Endodermal cell (in vitro differentiated cells): ENCODE results near the gene SMARCC1. TPM values are rescaled to one million over a fixed set of nuclear protein-coding genes. Genes with fewer than 3 reads are reported as not detected.
A peak's percentile ranks its signal among the peaks of the same experiment; 100 is the strongest.

Source experiments
- DNase-seq: peaks from one replicate; pipeline ENCODE4 v3.0.0-alpha.2; 2017
- H3K27ac ChIP-seq: 2 replicates; pipeline ENCODE4 v1.5.1; 2013; ENCODE audit warnings: mild to moderate bottlenecking, low read depth, low read length, moderate library complexity
- H3K27me3 ChIP-seq: 2 replicates; pipeline ENCODE4 v1.6.1; 2013; ENCODE audit warnings: mild to moderate bottlenecking, low read length, moderate library complexity; ENCODE audit not compliant: insufficient read depth, control insufficient read depth, poor library complexity, severe bottlenecking
- H3K36me3 ChIP-seq: 2 replicates; pipeline ENCODE4 v1.7.0; 2013; ENCODE audit warnings: mild to moderate bottlenecking, low read length, moderate library complexity; ENCODE audit not compliant: control insufficient read depth, insufficient read depth
- H3K4me1 ChIP-seq: one replicate; pipeline ENCODE4 v1.7.0; 2013; ENCODE audit warnings: low read length; ENCODE audit not compliant: control insufficient read depth, insufficient read depth
- H3K4me3 ChIP-seq: 2 replicates; pipeline ENCODE4 v1.5.1; 2013; ENCODE audit warnings: mild to moderate bottlenecking, low read length, moderate library complexity
- H3K9ac ChIP-seq: 2 replicates; pipeline ENCODE4 v1.6.1; 2013; ENCODE audit warnings: mild to moderate bottlenecking, low read length, moderate library complexity; ENCODE audit not compliant: poor library complexity, severe bottlenecking; ENCODE audit errors: extremely low read depth
- H3K9me3 ChIP-seq: 2 replicates; pipeline ENCODE4 v1.6.1; 2013; ENCODE audit warnings: mild to moderate bottlenecking, low read length, moderate library complexity; ENCODE audit not compliant: control insufficient read depth
- H3K27ac Mint-ChIP-seq: 2 replicates; pipeline ENCODE4 v1.8.0; 2020; ENCODE audit warnings: mixed read lengths
- H3K27me3 Mint-ChIP-seq: 2 replicates; pipeline ENCODE4 v1.8.0; 2021; ENCODE audit warnings: mild to moderate bottlenecking, mixed read lengths; ENCODE audit not compliant: insufficient read depth
- H3K36me3 Mint-ChIP-seq: 2 replicates; pipeline ENCODE4 v1.8.0; 2020; ENCODE audit warnings: low read depth, mixed read lengths
- H3K4me1 Mint-ChIP-seq: 2 replicates; pipeline ENCODE4 v1.8.0; 2020; ENCODE audit warnings: mixed read lengths
- H3K4me3 Mint-ChIP-seq: 2 replicates; pipeline ENCODE4 v1.8.0; 2020; ENCODE audit warnings: mild to moderate bottlenecking, moderate library complexity, mixed read lengths
- H3K9me3 Mint-ChIP-seq: 2 replicates; pipeline ENCODE4 v1.8.0; 2020; ENCODE audit warnings: mild to moderate bottlenecking, mixed read lengths
- WGBS, 2 experiments: methylation state at CpG; one replicate each; pipeline versions ENCODE4 v1.1.5 to v1.1.7; 2013; ENCODE audit warnings: missing lambda C conversion rate in 2 of 2, mixed read lengths in 1 of 2; ENCODE audit not compliant: insufficient coverage in 1 of 2, insufficient read length in 1 of 2; 5-methylcytosine and 5-hydroxymethylcytosine counted together
- total RNA-seq, 2 donors: library from RNA; stranded (reverse); fragmentation: NEBNext Ultra II Directional in 1 of 2; extraction: Animal tissue kit (Norgen Biotek cat#: 25700) in 1 of 2; gene quantifications; 2 replicates in 1 of 2; 3 replicates in 1 of 2; pipeline ENCODE4 v1.2.1, GENCODE V29; 2021
- TF ChIP-seq, protein P1 (sequence below): fragments of 200-600 bp; sonication (generic); conservative IDR thresholded peaks from 2 replicates; pipeline ENCODE4 v1.5.0; 2021; ENCODE audit warnings: antibody characterized with exemption, mild to moderate bottlenecking

SMARCC1 gene
- total RNA-seq, 2 donors from 2014 or later = 200 to 231 TPM

DNA sequence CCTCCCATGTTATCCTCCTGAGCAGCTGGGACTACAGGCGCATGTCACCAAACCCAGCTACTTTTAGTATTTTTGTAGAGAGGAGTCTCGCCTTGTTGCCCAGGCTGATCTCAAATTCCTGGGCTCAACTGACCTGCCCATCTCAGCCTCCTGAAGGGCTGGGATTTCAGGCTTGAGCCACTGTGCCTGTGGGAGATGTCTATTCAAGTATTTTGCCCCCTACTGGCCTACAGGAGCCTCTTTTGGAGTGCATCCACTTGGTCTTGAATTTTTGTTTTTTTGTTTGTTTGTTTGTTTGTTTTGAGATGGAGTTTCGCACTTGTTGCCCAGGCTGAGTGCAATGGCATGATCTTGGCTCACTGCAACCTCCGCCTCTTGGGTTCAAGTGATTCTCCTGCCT is 18.0 kb upstream of the SMARCC1 start:
- Histone ChIP-seq H3K27me3 (no peaks in the 10 kb centered on the region), H3K36me3 (no peaks in the 10 kb centered on the region), H3K27ac (no peak overlapping the region), H3K4me3 (no peak overlapping the region), H3K9ac (no peak overlapping the region), H3K4me1 (peaks cover 4% of the 10 kb centered on the region), H3K9me3 (no peaks in the 10 kb centered on the region)
- TF ChIP-seq, protein P1, sequence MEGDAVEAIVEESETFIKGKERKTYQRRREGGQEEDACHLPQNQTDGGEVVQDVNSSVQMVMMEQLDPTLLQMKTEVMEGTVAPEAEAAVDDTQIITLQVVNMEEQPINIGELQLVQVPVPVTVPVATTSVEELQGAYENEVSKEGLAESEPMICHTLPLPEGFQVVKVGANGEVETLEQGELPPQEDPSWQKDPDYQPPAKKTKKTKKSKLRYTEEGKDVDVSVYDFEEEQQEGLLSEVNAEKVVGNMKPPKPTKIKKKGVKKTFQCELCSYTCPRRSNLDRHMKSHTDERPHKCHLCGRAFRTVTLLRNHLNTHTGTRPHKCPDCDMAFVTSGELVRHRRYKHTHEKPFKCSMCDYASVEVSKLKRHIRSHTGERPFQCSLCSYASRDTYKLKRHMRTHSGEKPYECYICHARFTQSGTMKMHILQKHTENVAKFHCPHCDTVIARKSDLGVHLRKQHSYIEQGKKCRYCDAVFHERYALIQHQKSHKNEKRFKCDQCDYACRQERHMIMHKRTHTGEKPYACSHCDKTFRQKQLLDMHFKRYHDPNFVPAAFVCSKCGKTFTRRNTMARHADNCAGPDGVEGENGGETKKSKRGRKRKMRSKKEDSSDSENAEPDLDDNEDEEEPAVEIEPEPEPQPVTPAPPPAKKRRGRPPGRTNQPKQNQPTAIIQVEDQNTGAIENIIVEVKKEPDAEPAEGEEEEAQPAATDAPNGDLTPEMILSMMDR = peak; percentile 78
- Mint-ChIP-seq H3K9me3 (no peaks in the 10 kb centered on the region), H3K27ac (peak overlapping the region; percentile 87), H3K27me3 (no peaks in the 10 kb centered on the region), H3K4me3 (no peak overlapping the region), H3K4me1 (peaks cover 13% of the 10 kb centered on the region), H3K36me3 (no peaks in the 10 kb centered on the region)
- 71 to 90% methylated on average over 2 to 4 of the region's 4 CpGs for WGBS, 2 experiments
- peak; percentile 78 for DNase-seq

- no peak overlapping the region for H3K27ac Mint-ChIP-seq
- no peaks in the 10 kb centered on the region for H3K4me1 ChIP-seq
Measured at GRCh38 chr3:47794544-47794943, 12.9 kb upstream of the SMARCC1 start.

GRCh38 chr3:47792699-47793098 is 11.0 kb upstream of the SMARCC1 start:
- Histone ChIP-seq H3K9me3 (no peaks in the 10 kb centered on the region), H3K27ac (no peak overlapping the region), H3K4me3 (no peak overlapping the region), H3K9ac (no peak overlapping the region), H3K27me3 (no peaks in the 10 kb centered on the region), H3K4me1 (no peaks in the 10 kb centered on the region), H3K36me3 (no peaks in the 10 kb centered on the region)
- Mint-ChIP-seq H3K36me3 (no peaks in the 10 kb centered on the region), H3K9me3 (peaks cover 4% of the 10 kb centered on the region), H3K4me1 (no peaks in the 10 kb centered on the region), H3K4me3 (no peak overlapping the region), H3K27ac (no peak overlapping the region), H3K27me3 (no peaks in the 10 kb centered on the region)
- WGBS, 2 experiments = 97% methylated on average over 2 of the region's 2 CpGs; no CpG with 5 or more reads in 1 of the 2 experiments
- no peak for DNase-seq
- TF ChIP-seq, protein P1 = no peak

More at GRCh38 chr3:47794544-47794943, 12.9 kb upstream of the SMARCC1 start:
- Mint-ChIP-seq H3K4me3 (no peak overlapping the region), H3K4me1 (no peaks in the 10 kb centered on the region), H3K36me3 (no peaks in the 10 kb centered on the region), H3K9me3 (peaks cover 4% of the 10 kb centered on the region), H3K27me3 (no peaks in the 10 kb centered on the region)
- 91 to 97% methylated on average over 4 of the region's 4 CpGs for WGBS, 2 experiments
- H3K9ac ChIP-seq = no peak overlapping the region
- no peak overlapping the region for H3K27ac ChIP-seq
- no peaks in the 10 kb centered on the region for H3K27me3 ChIP-seq
- H3K36me3 ChIP-seq = no peaks in the 10 kb centered on the region
- H3K9me3 ChIP-seq = no peaks in the 10 kb centered on the region
- H3K4me3 ChIP-seq = no peak overlapping the region
- TF ChIP-seq, protein P1 = no peak
- no peak for DNase-seq
